Keratinocyte (primary cell): ENCODE measurements around the gene POLR1A. TPM values are rescaled to one million over a fixed set of nuclear protein-coding genes. Genes with fewer than 3 reads are reported as not detected.

Experiments used
- DNase-seq: peaks from one replicate; pipeline ENCODE4 v3.0.0-alpha.2; 2011; ENCODE audit warnings: low read depth, missing footprints, low spot score
- FAIRE-seq: peaks from 2 replicates; lab custom pipeline; 2011; peaks lifted over from hg19 to GRCh38; lab: Jason Lieb, UNC
- H2AFZ ChIP-seq: 2 replicates; pipeline ENCODE4 v1.6.0; 2012; ENCODE audit warnings: low read length, control low read depth, inconsistent platforms; ENCODE audit not compliant: control insufficient read depth
- H3K27ac ChIP-seq: 2 replicates; pipeline ENCODE4 v1.5.1; 2011; ENCODE audit warnings: low read length; ENCODE audit not compliant: control insufficient read depth, insufficient read depth
- H3K27me3 ChIP-seq: 3 replicates; pipeline ENCODE4 v1.6.0; 2011; ENCODE audit warnings: low read length; ENCODE audit not compliant: control insufficient read depth, insufficient read depth; ENCODE audit errors: extremely low read depth
- H3K36me3 ChIP-seq, 2 experiments: 2 replicates in 1 of 2; 3 replicates in 1 of 2; pipeline ENCODE4 v1.5.1; 2011; ENCODE audit warnings: low read length in 2 of 2, mild to moderate bottlenecking in 1 of 2; ENCODE audit not compliant: control insufficient read depth in 2 of 2, insufficient read depth in 2 of 2; ENCODE audit errors: extremely low read depth in 1 of 2
- H3K4me1 ChIP-seq: 3 replicates; pipeline ENCODE4 v1.5.1; 2011; ENCODE audit warnings: low read length; ENCODE audit not compliant: control insufficient read depth, insufficient read depth; ENCODE audit errors: extremely low read depth
- H3K4me2 ChIP-seq: 3 replicates; pipeline ENCODE4 v1.6.0; 2011; ENCODE audit warnings: low read depth, low read length; ENCODE audit not compliant: control insufficient read depth, insufficient read depth; ENCODE audit errors: extremely low read depth
- H3K4me3 ChIP-seq, 3 experiments: fragments of 200-600 bp in 1 of 3; sonication (generic) in 1 of 3; 2 replicates in 2 of 3; 3 replicates in 1 of 3; pipeline ENCODE4 v1.5.1; 2011 to 2016; ENCODE audit warnings: low read length in 3 of 3, mild to moderate bottlenecking in 3 of 3, control low read depth in 2 of 3, inconsistent platforms in 1 of 3, low read depth in 1 of 3, mixed read lengths in 1 of 3, mixed run types in 1 of 3, moderate library complexity in 1 of 3; ENCODE audit not compliant: control insufficient read depth in 2 of 3, insufficient read depth in 2 of 3; ENCODE audit errors: extremely low read depth in 1 of 3
- H3K79me2 ChIP-seq: 2 replicates; pipeline ENCODE4 v1.6.0; 2012; ENCODE audit warnings: low read length; ENCODE audit not compliant: control insufficient read depth, insufficient read depth
- H3K9ac ChIP-seq: 3 replicates; pipeline ENCODE4 v1.6.0; 2011; ENCODE audit warnings: low read length; ENCODE audit not compliant: control insufficient read depth, insufficient read depth; ENCODE audit errors: extremely low read depth
- H3K9me1 ChIP-seq: 3 replicates; pipeline ENCODE4 v1.6.0; 2011; ENCODE audit warnings: low read length; ENCODE audit not compliant: control insufficient read depth, insufficient read depth; ENCODE audit errors: extremely low read depth
- H3K9me3 ChIP-seq: 2 replicates; pipeline ENCODE4 v1.5.1; 2012; ENCODE audit warnings: low read depth, low read length; ENCODE audit not compliant: control insufficient read depth
- H4K20me1 ChIP-seq: 3 replicates; pipeline ENCODE4 v1.6.0; 2011; ENCODE audit warnings: low read length; ENCODE audit not compliant: control insufficient read depth, insufficient read depth; ENCODE audit errors: extremely low read depth
- CTCF ChIP-seq, 3 experiments: IDR thresholded peaks in 1 of 3; conservative IDR thresholded peaks in 1 of 3; optimal IDR thresholded peaks in 1 of 3; 2 replicates in 2 of 3; 3 replicates in 1 of 3; pipeline versions ENCODE3 to v1.5.1; 2011; ENCODE audit warnings: low read length in 3 of 3, mild to moderate bottlenecking in 3 of 3, moderate library complexity in 2 of 3, control low read depth in 1 of 3, inconsistent platforms in 1 of 3; ENCODE audit not compliant: insufficient read depth in 2 of 3; ENCODE audit errors: extremely low read depth in 1 of 3
- EZH2 ChIP-seq: IDR thresholded peaks from one replicate; pipeline ENCODE4 v1.6.1; 2012; ENCODE audit warnings: inconsistent platforms, mild to moderate bottlenecking, low read length, moderate library complexity
- dilution Hi-C: fragments of 300-500 bp; cut with MboI; formaldehyde crosslinking; loops from one replicate; pipeline ENCODE4 v1.7.0; 2020; ENCODE audit warnings: low sequenced_read_pairs; ENCODE audit not compliant: extremely low pct_ligation_motif_present
- polyA plus RNA-seq, 5 experiments: library from polyadenylated mRNA; depleted of rRNA in 3 of 5; stranded (reverse) in 3 of 5; stranded (forward) in 1 of 5; unstranded in 1 of 5; fragments of >200 nt; gene quantifications; 1 replicate in 1 of 5; 2 replicates in 3 of 5; 3 replicates in 1 of 5; pipeline versions ENCODE4 v1.2.1 to v1.2.3, GENCODE V29; 2011 to 2012; ENCODE audit warnings: missing spikeins in 2 of 5, low read depth in 1 of 5, low replicate concordance in 1 of 5

POLR1A gene
- polyA plus RNA-seq, 1 donor (not counting 4 experiments of a cell fraction or from before 2014, with no cell fraction given): 16.1 TPM

- Histone ChIP-seq H3K79me2 (no peaks in the 10 kb centered on the region), H4K20me1 (peaks cover 3% of the 10 kb centered on the region), H3K27ac (no peak overlapping the region), H3K9ac (no peak overlapping the region), H3K4me3 (no peak overlapping the region), H2AFZ (no peak overlapping the region), H3K36me3 (peaks cover 38 to 57% of the 10 kb centered on the region in 2 experiments), H3K4me1 (no peaks in the 10 kb centered on the region), H3K4me2 (no peak overlapping the region), H3K9me1 (no peaks in the 10 kb centered on the region), H3K9me3 (no peaks in the 10 kb centered on the region), H3K27me3 (no peaks in the 10 kb centered on the region)
- DNase-seq (no peak), FAIRE-seq (no peak)
- dilution Hi-C loops: no loop called here
- TF ChIP-seq CTCF (optimal IDR thresholded peaks at IDR 0.05 in 1 of 3, IDR thresholded peaks at IDR 0.05 in 1 of 3, conservative IDR thresholded peaks at IDR 0.05 in 1 of 3; ENCODE audit: extremely low read depth in 1 of 3, insufficient read depth in 2 of 3, low read length in 3 of 3): no peak
- no peak for TF ChIP-seq EZH2
Measured at GRCh38 chr2:86068136-86068588, 37.5 kb downstream of the POLR1A start.

DNA sequence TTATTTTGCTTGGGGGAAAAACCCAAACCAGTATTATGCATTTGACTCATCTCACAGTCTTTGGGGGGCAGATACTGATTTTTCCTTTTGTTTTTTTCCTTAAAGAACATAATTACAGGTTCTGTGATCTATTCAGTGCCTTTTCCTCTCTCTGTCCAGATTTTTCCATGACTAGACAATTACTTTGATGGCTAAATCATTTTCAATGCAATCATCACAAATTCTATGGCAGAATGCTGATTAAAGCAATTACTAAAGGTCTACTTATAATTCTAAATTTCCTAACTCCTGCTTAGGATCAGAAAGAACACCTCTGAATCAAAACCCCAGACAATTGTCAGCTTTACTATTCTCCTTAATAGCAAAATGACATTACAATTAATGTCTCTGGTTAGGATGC lies 38.8 kb downstream of the POLR1A start:
- Histone ChIP-seq H3K9me1 (no peaks in the 10 kb centered on the region), H3K4me1 (peaks cover 3% of the 10 kb centered on the region), H3K9ac (no peak overlapping the region), H3K4me3 (no peak overlapping the region), H3K9me3 (no peaks in the 10 kb centered on the region), H2AFZ (no peak overlapping the region), H3K36me3 (peaks cover 31 to 50% of the 10 kb centered on the region in 2 experiments), H3K79me2 (no peaks in the 10 kb centered on the region), H3K27me3 (no peaks in the 10 kb centered on the region), H4K20me1 (peaks cover 3% of the 10 kb centered on the region), H3K27ac (no peak overlapping the region), H3K4me2 (no peak overlapping the region)
- no peak for DNase-seq
- dilution Hi-C loops: no loop called here
- FAIRE-seq: no peak
- TF ChIP-seq EZH2: no peak
- no peak for TF ChIP-seq CTCF (optimal IDR thresholded peaks at IDR 0.05 in 1 of 3, IDR thresholded peaks at IDR 0.05 in 1 of 3, conservative IDR thresholded peaks at IDR 0.05 in 1 of 3; ENCODE audit: extremely low read depth in 1 of 3, insufficient read depth in 2 of 3, low read length in 3 of 3)
